ENCODE data around the gene KCNN3. TPM values are rescaled to one million over a fixed set of nuclear protein-coding genes. Genes with fewer than 3 reads are reported as not detected.

Gene KCNN3
- total and polyA plus RNA-seq, 2 of the 8 experiments (the other 6 are each of a cell fraction or from before 2014, with no cell fraction given), result 2.8 to 3.7 TPM

DNA sequence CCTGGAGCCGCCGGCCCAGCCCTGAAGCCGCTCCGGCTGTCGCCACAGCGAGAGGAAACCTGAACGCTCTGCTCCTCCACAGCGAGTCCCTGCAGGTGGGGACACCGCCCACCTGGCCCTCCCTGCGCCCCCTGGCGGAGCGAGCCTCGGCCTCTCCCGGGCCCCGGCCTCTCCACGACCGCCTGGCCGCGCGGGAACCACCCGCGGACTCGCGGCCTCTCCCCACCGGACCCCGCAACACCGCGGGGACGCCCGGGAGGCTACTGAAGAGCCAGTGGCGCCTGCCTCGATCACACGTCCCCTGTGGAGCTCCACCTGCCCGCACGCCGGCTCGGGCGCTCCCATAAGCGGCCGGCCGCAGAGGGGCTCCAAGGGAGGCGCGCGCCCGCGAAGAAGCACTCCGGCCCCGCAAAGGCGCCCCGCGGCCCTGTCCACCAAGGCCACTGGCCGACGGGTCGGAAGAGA lies 109.6 kb downstream of the KCNN3 start (continued):
- TF ChIP-seq SP1 (IDR thresholded peaks at IDR 0.05; ENCODE audit: low read depth, low read length), result no peak
- TF ChIP-seq SP4 (IDR thresholded peaks at IDR 0.05; ENCODE audit: low read length), result no peak
- peak in 1 of 2 experiments; percentile 43; a peak in 1 of 4 replicates for TF ChIP-seq SIN3A (conservative IDR thresholded peaks at IDR 0.05 in 1 of 2, IDR thresholded peaks at IDR 0.05 in 1 of 2; ENCODE audit: low read depth in 1 of 2, low read length in 2 of 2)
- no peak for TF ChIP-seq SRF (IDR thresholded peaks at IDR 0.05; ENCODE audit: low read depth, low read length)
- no peak for TF ChIP-seq NRF1 (IDR thresholded peaks at IDR 0.05; ENCODE audit: low read depth, low read length)
- peak; percentile 75 for TF ChIP-seq BACH1 (IDR thresholded peaks at IDR 0.05; ENCODE audit: low read length)
- TF ChIP-seq ATF3 (IDR thresholded peaks at IDR 0.05; ENCODE audit: insufficient read depth, low read depth, low read length), result no peak
- TF ChIP-seq NANOG (IDR thresholded peaks at IDR 0.05; ENCODE audit: insufficient read depth, low read depth, low read length, poor library complexity, severe bottlenecking), result no peak
- TF ChIP-seq CEBPB (IDR thresholded peaks at IDR 0.05; ENCODE audit: low read depth, low read length), result no peak
- no peak for TF ChIP-seq TEAD4 (IDR thresholded peaks at IDR 0.05; ENCODE audit: low read depth, low read length)
- TF ChIP-seq CTBP2 (IDR thresholded peaks at IDR 0.05; ENCODE audit: borderline replicate concordance, insufficient read depth, insufficient read length, low read length), result no peak
- no peak for TF ChIP-seq EP300 (IDR thresholded peaks at IDR 0.05; ENCODE audit: borderline replicate concordance in 1 of 2, low read depth in 2 of 2, low read length in 2 of 2)
- no peak for TF ChIP-seq SIX5 (IDR thresholded peaks at IDR 0.05; ENCODE audit: low read depth, low read length)
- TF ChIP-seq TCF12 (IDR thresholded peaks at IDR 0.05; ENCODE audit: low read depth, low read length), result peak; percentile 48; the same call in 1 of the 2 replicates
- no peak for TF ChIP-seq HDAC6 (IDR thresholded peaks at IDR 0.05; ENCODE audit: low read depth, low read length)
- no peak for TF ChIP-seq RNF2 (IDR thresholded peaks at IDR 0.05; ENCODE audit: borderline replicate concordance, low read depth, low read length, missing control alignments, poor library complexity, severe bottlenecking)
